Endothelial cell of umbilical vein (primary cell): ENCODE measurements around the gene INTS6L. TPM values are rescaled to one million over a fixed set of nuclear protein-coding genes. Genes with fewer than 3 reads are reported as not detected.

Experiments
- BruUV-seq: library from RNA; stranded (reverse); fragments of 400-500 nt; replicated peaks from 2 replicates; lab custom pipeline; 2021; lab: Mats Ljungman, UMichigan
- CTCF ChIA-PET: fragments of 300-600, 350-600 bp; sonication (Branson Sonifier 250); formaldehyde crosslinking; loops from one replicate; lab custom pipeline; 2021; ENCODE audit warnings: antibody characterized with exemption, inconsistent platforms; lab: Charles Lee
- POLR2A ChIA-PET: fragments of 300-600, 350-600 bp; sonication (Branson Sonifier 250); formaldehyde crosslinking; loops from one replicate; lab custom pipeline; 2021; ENCODE audit warnings: antibody characterized with exemption, inconsistent platforms; lab: Charles Lee
- DNase-seq: peaks from one replicate; pipeline ENCODE4 v3.0.0-alpha.2; 2011; ENCODE audit warnings: low read depth, low spot score
- FAIRE-seq: peaks from 2 replicates; lab custom pipeline; 2011; peaks lifted over from hg19 to GRCh38; lab: Jason Lieb, UNC
- H2AFZ ChIP-seq: 2 replicates; pipeline ENCODE4 v1.6.0; 2012; ENCODE audit warnings: low read depth, low read length, control low read depth, inconsistent platforms
- H3K27ac ChIP-seq: 2 replicates; pipeline ENCODE4 v1.5.1; 2011; ENCODE audit warnings: low read depth, mild to moderate bottlenecking, control low read depth, low read length, moderate library complexity; ENCODE audit not compliant: insufficient read depth
- H3K27me3 ChIP-seq, 2 experiments: 2 replicates each; pipeline versions ENCODE4 v1.6.0 to v1.6.1; 2011; ENCODE audit warnings: low read length in 2 of 2, mixed read lengths in 1 of 2; ENCODE audit not compliant: control insufficient read depth in 2 of 2, insufficient read depth in 2 of 2
- H3K36me3 ChIP-seq, 2 experiments: 2 replicates in 1 of 2; 3 replicates in 1 of 2; pipeline ENCODE4 v1.5.1; 2011; ENCODE audit warnings: low read length in 2 of 2, mild to moderate bottlenecking in 1 of 2, moderate library complexity in 1 of 2; ENCODE audit not compliant: control insufficient read depth in 2 of 2, insufficient read depth in 2 of 2; ENCODE audit errors: extremely low read depth in 1 of 2
- H3K4me1 ChIP-seq: 3 replicates; pipeline ENCODE4 v1.5.1; 2011; ENCODE audit warnings: mild to moderate bottlenecking, low read length; ENCODE audit not compliant: control insufficient read depth, insufficient read depth; ENCODE audit errors: extremely low read depth
- H3K4me2 ChIP-seq: 2 replicates; pipeline ENCODE4 v1.6.1; 2011; ENCODE audit warnings: low read length, control low read depth, mixed read lengths; ENCODE audit not compliant: insufficient read depth
- H3K4me3 ChIP-seq, 3 experiments: fragments of 200-600 bp in 1 of 3; sonication (generic), shearing (Covaris generic) in 1 of 3; replicated peaks in 1 of 3; 2 replicates each; pipeline ENCODE4 v1.5.1; 2011 to 2016; ENCODE audit warnings: control low read depth in 3 of 3, low read length in 3 of 3, mild to moderate bottlenecking in 2 of 3, inconsistent platforms in 1 of 3, low read depth in 1 of 3, moderate library complexity in 1 of 3; ENCODE audit not compliant: insufficient read depth in 1 of 3
- H3K79me2 ChIP-seq: 2 replicates; pipeline ENCODE4 v1.6.0; 2012; ENCODE audit warnings: low read length, inconsistent platforms; ENCODE audit not compliant: control insufficient read depth, insufficient read depth
- H3K9ac ChIP-seq: replicated peaks from 2 replicates; pipeline ENCODE3; 2011; ENCODE audit warnings: low read length, control low read depth; ENCODE audit not compliant: insufficient read depth; ENCODE audit errors: extremely low read depth
- H3K9me1 ChIP-seq: replicated peaks from 3 replicates; pipeline ENCODE4 v1.6.0; 2011; ENCODE audit warnings: mild to moderate bottlenecking, low read length; ENCODE audit not compliant: control insufficient read depth, insufficient read depth; ENCODE audit errors: extremely low read depth
- H3K9me3 ChIP-seq: replicated peaks from 2 replicates; pipeline ENCODE4 v1.5.1; 2012; ENCODE audit warnings: low read length, inconsistent platforms; ENCODE audit not compliant: control insufficient read depth, insufficient read depth
- H4K20me1 ChIP-seq: replicated peaks from 2 replicates; pipeline ENCODE3; 2011; ENCODE audit warnings: mild to moderate bottlenecking, low read length; ENCODE audit not compliant: control insufficient read depth, insufficient read depth; ENCODE audit errors: extremely low read depth
- EZH2 ChIP-seq: IDR thresholded peaks from 2 replicates; pipeline ENCODE4 v1.6.1; 2012; ENCODE audit warnings: borderline replicate concordance, low read depth, mild to moderate bottlenecking, moderate library complexity, low read length, inconsistent platforms; ENCODE audit not compliant: severe bottlenecking
- FOS ChIP-seq: IDR thresholded peaks from 2 replicates; pipeline ENCODE4 v1.6.1; 2011; ENCODE audit warnings: mild to moderate bottlenecking, low read length, moderate library complexity, borderline replicate concordance; ENCODE audit not compliant: insufficient read depth
- GATA2 ChIP-seq: IDR thresholded peaks from 2 replicates; pipeline ENCODE4 v1.7.0; 2011; ENCODE audit warnings: low read depth, mild to moderate bottlenecking, moderate library complexity, mixed read lengths, low read length; ENCODE audit not compliant: insufficient read length, insufficient read depth
- JUN ChIP-seq: IDR thresholded peaks from 2 replicates; pipeline ENCODE4 v1.6.1; 2011; ENCODE audit warnings: borderline replicate concordance, low read depth; ENCODE audit not compliant: insufficient read length, insufficient read depth
- MAX ChIP-seq: IDR thresholded peaks from 2 replicates; pipeline ENCODE4 v1.6.1; 2011; ENCODE audit not compliant: insufficient read depth, insufficient read length
- MYC ChIP-seq: IDR thresholded peaks from one replicate; pipeline ENCODE4 v1.6.1; 2011; ENCODE audit warnings: mild to moderate bottlenecking, low read depth, low read length
- POLR2A ChIP-seq: IDR thresholded peaks from 2 replicates; pipeline ENCODE4 v1.6.1; 2012; ENCODE audit warnings: low read depth, mild to moderate bottlenecking, control low read depth, low read length
- POLR2AphosphoS5 ChIP-seq: IDR thresholded peaks from 2 replicates; pipeline ENCODE4 v1.6.1; 2012; ENCODE audit warnings: low read depth, mild to moderate bottlenecking, control low read depth, low read length, moderate library complexity; ENCODE audit not compliant: insufficient read depth
- dilution Hi-C: fragments of 300-500 bp; cut with MboI; formaldehyde crosslinking; loops from one replicate; pipeline ENCODE4 v1.15.0; 2019; ENCODE audit warnings: low sequenced_read_pairs; ENCODE audit not compliant: extremely low pct_ligation_motif_present
- intact Hi-C: fragments of 100-400 bp; cut with micrococcal nuclease; formaldehyde crosslinking; loops from one replicate; pipeline ENCODE4 v1.10.0; 2022
- polyA plus RNA-seq, 4 experiments: library from polyadenylated mRNA; depleted of rRNA in 3 of 4; stranded (reverse) in 3 of 4; unstranded in 1 of 4; fragments of >200 nt; gene quantifications; 2 replicates each; pipeline versions ENCODE4 v1.2.1 to v1.2.3, GENCODE V29; 2011 to 2012; ENCODE audit warnings: missing spikeins in 1 of 4
- total RNA-seq: library from RNA; stranded (reverse); gene quantifications from 2 replicates; pipeline ENCODE4 v1.2.3, GENCODE V29; 2021
- TF ChIP-seq, protein P1 (sequence below), 2 donors: IDR thresholded peaks; 1 replicate in 1 of 2; 2 replicates in 1 of 2; pipeline ENCODE4 v1.5.1; 2011; ENCODE audit warnings: low read length in 2 of 2, mild to moderate bottlenecking in 2 of 2, moderate library complexity in 2 of 2, control low read depth in 1 of 2, inconsistent platforms in 1 of 2, low read depth in 1 of 2; ENCODE audit not compliant: insufficient read depth in 1 of 2; ENCODE audit errors: extremely low read depth in 1 of 2

INTS6L gene
- total and polyA plus RNA-seq, 2 donors (not counting 3 experiments of a cell fraction or from before 2014, with no cell fraction given): 5.2 to 7.5 TPM

GRCh38 chrX:135543924-135544323 is 23.5 kb downstream of the INTS6L start:
- CTCF ChIA-PET: no interaction called here
- no peak overlapping the region for H3K4me2 ChIP-seq
- intact Hi-C loops: no loop called here
- dilution Hi-C loops: no loop called here
- TF ChIP-seq, protein P1, sequence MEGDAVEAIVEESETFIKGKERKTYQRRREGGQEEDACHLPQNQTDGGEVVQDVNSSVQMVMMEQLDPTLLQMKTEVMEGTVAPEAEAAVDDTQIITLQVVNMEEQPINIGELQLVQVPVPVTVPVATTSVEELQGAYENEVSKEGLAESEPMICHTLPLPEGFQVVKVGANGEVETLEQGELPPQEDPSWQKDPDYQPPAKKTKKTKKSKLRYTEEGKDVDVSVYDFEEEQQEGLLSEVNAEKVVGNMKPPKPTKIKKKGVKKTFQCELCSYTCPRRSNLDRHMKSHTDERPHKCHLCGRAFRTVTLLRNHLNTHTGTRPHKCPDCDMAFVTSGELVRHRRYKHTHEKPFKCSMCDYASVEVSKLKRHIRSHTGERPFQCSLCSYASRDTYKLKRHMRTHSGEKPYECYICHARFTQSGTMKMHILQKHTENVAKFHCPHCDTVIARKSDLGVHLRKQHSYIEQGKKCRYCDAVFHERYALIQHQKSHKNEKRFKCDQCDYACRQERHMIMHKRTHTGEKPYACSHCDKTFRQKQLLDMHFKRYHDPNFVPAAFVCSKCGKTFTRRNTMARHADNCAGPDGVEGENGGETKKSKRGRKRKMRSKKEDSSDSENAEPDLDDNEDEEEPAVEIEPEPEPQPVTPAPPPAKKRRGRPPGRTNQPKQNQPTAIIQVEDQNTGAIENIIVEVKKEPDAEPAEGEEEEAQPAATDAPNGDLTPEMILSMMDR (IDR thresholded peaks at IDR 0.05; ENCODE audit: extremely low read depth in 1 of 2, insufficient read depth in 1 of 2, low read depth in 1 of 2, low read length in 2 of 2): peak in 1 of 2 donors; percentile 9
- TF ChIP-seq POLR2A (no peak), JUN (no peak), POLR2AphosphoS5 (no peak)
- no peaks in the 10 kb centered on the region for H3K9me3 ChIP-seq
- H2AFZ ChIP-seq: no peak overlapping the region
- DNase-seq: no peak
- no peaks in the 10 kb centered on the region for H3K4me1 ChIP-seq
- BruUV-seq: no TSS peak
- no peaks in the 10 kb centered on the region for H3K27me3 ChIP-seq
- POLR2A ChIA-PET: no interaction called here
- H3K4me3 ChIP-seq: no peak overlapping the region
- H3K9me1 ChIP-seq: no peaks in the 10 kb centered on the region
- no peaks in the 10 kb centered on the region for H4K20me1 ChIP-seq
- no peaks in the 10 kb centered on the region for H3K36me3 ChIP-seq
- no peaks in the 10 kb centered on the region for H3K79me2 ChIP-seq
- H3K27ac ChIP-seq: no peak overlapping the region
- FAIRE-seq: no peak
- H3K9ac ChIP-seq: no peak overlapping the region

DNA sequence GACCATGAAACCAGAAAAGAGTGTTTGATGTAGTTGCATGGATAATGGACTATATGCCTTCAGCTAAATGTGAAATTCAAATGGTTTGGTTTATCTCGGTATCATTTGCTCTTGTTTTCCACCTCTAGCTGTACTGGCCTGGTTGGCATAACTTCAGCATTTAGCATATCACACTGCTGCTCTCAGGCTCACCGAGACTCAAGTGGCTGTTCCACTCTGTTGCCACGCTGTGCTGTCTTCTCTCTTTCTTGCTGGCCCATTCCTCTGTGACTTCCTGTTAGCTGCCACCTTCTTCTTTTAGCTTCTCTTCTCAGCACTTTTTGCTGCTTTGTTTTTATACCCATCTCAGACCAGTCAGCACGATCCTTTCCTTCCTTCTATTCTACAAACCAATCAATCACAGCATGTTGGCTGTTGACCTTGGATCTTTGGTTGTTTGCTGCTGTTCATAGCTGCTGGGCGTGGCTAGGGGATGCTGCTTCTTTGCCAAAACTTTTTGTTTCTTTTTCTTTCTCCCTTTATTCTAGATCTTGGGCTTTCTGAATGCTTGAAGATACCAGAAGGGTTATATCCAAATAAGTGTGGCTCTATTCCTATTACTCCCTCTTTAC is 24.0 kb downstream of the INTS6L start:
- H3K9me1 ChIP-seq: no peaks in the 10 kb centered on the region
- H3K4me1 ChIP-seq: no peaks in the 10 kb centered on the region
- no peak overlapping the region for H3K27ac ChIP-seq
- H3K9me3 ChIP-seq: no peaks in the 10 kb centered on the region
- dilution Hi-C loops (no loop called here), intact Hi-C loops (no loop called here)
- no peak overlapping the region for H3K9ac ChIP-seq
- DNase-seq (peak; percentile 12), FAIRE-seq (no peak)
- no peaks in the 10 kb centered on the region for H3K79me2 ChIP-seq
- no peaks in the 10 kb centered on the region for H3K36me3 ChIP-seq
- no peak overlapping the region for H3K4me3 ChIP-seq
- H4K20me1 ChIP-seq: no peaks in the 10 kb centered on the region
- ChIA-PET CTCF (no interaction called here), POLR2A (no interaction called here)
- H2AFZ ChIP-seq: no peak overlapping the region
- H3K27me3 ChIP-seq: no peaks in the 10 kb centered on the region
- H3K4me2 ChIP-seq: no peak overlapping the region
- BruUV-seq: no TSS peak
- no peak for TF ChIP-seq GATA2
- no peak for TF ChIP-seq POLR2AphosphoS5
- no peak for TF ChIP-seq JUN
- no peak for TF ChIP-seq FOS
- no peak for TF ChIP-seq EZH2
- TF ChIP-seq MAX: no peak
- TF ChIP-seq, protein P1 (IDR thresholded peaks at IDR 0.05; ENCODE audit: extremely low read depth in 1 of 2, insufficient read depth in 1 of 2, low read depth in 1 of 2, low read length in 2 of 2): no peak
- TF ChIP-seq MYC: no peak
- TF ChIP-seq POLR2A: no peak
